GM12873 (cell line): Measurements from ENCODE around the gene SPATA31C1.

ENCODE experiments used
- CTCF ChIP-seq: IDR thresholded peaks from 2 replicates; pipeline ENCODE4 v1.5.1; 2012; ENCODE audit warnings: low read depth, mild to moderate bottlenecking, moderate library complexity, low read length, control low read depth; ENCODE audit not compliant: insufficient read depth; ENCODE audit errors: missing control alignments

SPATA31C1 gene

GRCh38 chr9:87883274-87883673 is 34.5 kb upstream of the SPATA31C1 start:
- TF ChIP-seq CTCF = no peak

GRCh38 chr9:87883990-87884389 is 33.8 kb upstream of the SPATA31C1 start:
- peak; percentile 24 for TF ChIP-seq CTCF

- no peak for TF ChIP-seq CTCF
These were observed 32.9 kb upstream of the SPATA31C1 start for GRCh38 chr9:87884578-87885459.

GRCh38 chr9:87885484-87886189 is 32.1 kb upstream of the SPATA31C1 start:
- no peak for TF ChIP-seq CTCF

- no peak for TF ChIP-seq CTCF
These were observed 31.4 kb upstream of the SPATA31C1 start for GRCh38 chr9:87886210-87886932.

GRCh38 chr9:87886933-87887505 is 30.7 kb upstream of the SPATA31C1 start:
- no peak for TF ChIP-seq CTCF
